ENCODE results near the gene HLA-DMB. TPM values are rescaled to one million over a fixed set of nuclear protein-coding genes. Genes with fewer than 3 reads are reported as not detected.
A peak's percentile ranks its signal among the peaks of the same experiment; 100 is the strongest.

HLA-DMB gene
- total and polyA plus RNA-seq, 2 donors (not counting 3 experiments of a cell fraction or from before 2014, with no cell fraction given) = 0.75 TPM; not detected in 1

- Histone ChIP-seq H3K4me1 (ENCODE audit: control insufficient read depth, extremely low read depth, insufficient read depth, low read length) (no peaks in the 10 kb centered on the region), H3K4me3 (replicated peaks in 1 of 3; ENCODE audit: insufficient read depth in 1 of 3, low read depth in 1 of 3, low read length in 3 of 3) (no peak overlapping the region), H3K36me3 (ENCODE audit: control insufficient read depth in 2 of 2, extremely low read depth in 1 of 2, insufficient read depth in 2 of 2, low read length in 2 of 2) (no peaks in the 10 kb centered on the region), H3K4me2 (ENCODE audit: insufficient read depth, low read length) (no peak overlapping the region), H3K27me3 (ENCODE audit: control insufficient read depth in 2 of 2, insufficient read depth in 2 of 2, low read length in 2 of 2) (peaks cover 44 to 75% of the 10 kb centered on the region in 2 experiments), H3K27ac (ENCODE audit: insufficient read depth, low read depth, low read length) (no peak overlapping the region), H3K9me1 (replicated peaks; ENCODE audit: control insufficient read depth, extremely low read depth, insufficient read depth, low read length) (no peaks in the 10 kb centered on the region), H3K9me3 (replicated peaks; ENCODE audit: control insufficient read depth, insufficient read depth, low read length) (no peaks in the 10 kb centered on the region), H3K79me2 (ENCODE audit: control insufficient read depth, insufficient read depth, low read length) (no peaks in the 10 kb centered on the region), H3K9ac (replicated peaks; ENCODE audit: extremely low read depth, insufficient read depth, low read length) (no peak overlapping the region), H2AFZ (ENCODE audit: low read depth, low read length) (no peak overlapping the region), H4K20me1 (replicated peaks; ENCODE audit: control insufficient read depth, extremely low read depth, insufficient read depth, low read length) (no peaks in the 10 kb centered on the region)
- peak; percentile 20 for TF ChIP-seq EZH2 (IDR thresholded peaks at IDR 0.05; ENCODE audit: borderline replicate concordance, low read depth, low read length, severe bottlenecking)
- TF ChIP-seq, protein P1, sequence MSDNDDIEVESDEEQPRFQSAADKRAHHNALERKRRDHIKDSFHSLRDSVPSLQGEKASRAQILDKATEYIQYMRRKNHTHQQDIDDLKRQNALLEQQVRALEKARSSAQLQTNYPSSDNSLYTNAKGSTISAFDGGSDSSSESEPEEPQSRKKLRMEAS (IDR thresholded peaks at IDR 0.05; ENCODE audit: insufficient read depth, insufficient read length) = no peak
- TF ChIP-seq GATA2 (IDR thresholded peaks at IDR 0.05; ENCODE audit: insufficient read depth, insufficient read length, low read depth, low read length) = no peak
- TF ChIP-seq POLR2A (IDR thresholded peaks at IDR 0.05; ENCODE audit: low read depth, low read length) = no peak
- FAIRE-seq (no peak), DNase-seq (ENCODE audit: low read depth, low spot score) (no peak)
- POLR2A ChIA-PET = interaction anchor here (0.5 to 3.6 kb wide), 2 partner anchors 36 to 43 kb away, joined by 3 to 30 read pairs; no protein-coding TSS in a partner anchor
- dilution Hi-C loops (cut with MboI; ENCODE audit: extremely low pct_ligation_motif_present, low sequenced_read_pairs) = no loop called here
- CTCF ChIA-PET = interaction anchor here (0.6 to 8.5 kb wide), 5 partner anchors 12 to 68 kb away, joined by 3 to 580 read pairs (median 59); partner anchors contain the start of gene HLA-DMA
- BruUV-seq (replicated peaks) = no TSS peak
- intact Hi-C loops (cut with micrococcal nuclease) = no loop called here
Observed at GRCh38 chr6:32935551-32936238, 5.1 kb downstream of the HLA-DMB start.

DNA sequence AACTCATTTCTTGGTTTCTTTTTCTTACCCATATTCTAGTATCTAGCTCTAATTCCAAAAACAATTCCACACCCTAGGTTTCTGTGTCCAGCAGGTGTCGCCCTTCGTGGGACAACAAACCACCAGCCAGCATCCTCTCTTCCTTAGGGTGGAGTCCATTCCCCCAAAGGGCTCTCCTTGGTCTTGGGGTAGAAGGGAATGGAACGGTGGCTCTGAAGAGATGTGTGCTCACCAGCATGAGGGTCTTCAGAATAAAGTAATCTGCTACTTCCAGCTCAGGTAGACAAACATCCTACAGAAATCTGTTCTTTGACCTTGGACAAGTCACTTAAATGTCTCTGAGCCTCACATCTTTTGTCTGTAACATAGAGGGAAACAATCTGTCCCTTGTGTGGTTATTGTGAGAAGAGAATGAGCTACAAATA lies 7.2 kb downstream of the HLA-DMB start:
- no peaks in the 10 kb centered on the region for H4K20me1 ChIP-seq (replicated peaks; ENCODE audit: control insufficient read depth, extremely low read depth, insufficient read depth, low read length)
- ChIA-PET POLR2A (interaction anchor here (0.6 to 3.6 kb wide), 3 partner anchors 20 to 51 kb away, joined by 4 to 30 read pairs (median 7); no protein-coding TSS in a partner anchor), CTCF (interaction anchor here (0.6 to 8.5 kb wide), 64 partner anchors 9 to 532 kb away, joined by 3 to 580 read pairs (median 5); partner anchors contain the start of genes BRD2, HLA-DMA, HLA-DOA and HLA-DPB1)
- no peak for TF ChIP-seq FOS (IDR thresholded peaks at IDR 0.05; ENCODE audit: borderline replicate concordance, insufficient read depth, low read length)
- TF ChIP-seq, protein P1 (IDR thresholded peaks at IDR 0.05; ENCODE audit: insufficient read depth, insufficient read length) = no peak
- TF ChIP-seq POLR2AphosphoS5 (IDR thresholded peaks at IDR 0.05; ENCODE audit: insufficient read depth, low read depth, low read length) = no peak
- no peak for TF ChIP-seq JUN (IDR thresholded peaks at IDR 0.05; ENCODE audit: borderline replicate concordance, insufficient read depth, insufficient read length, low read depth)
- TF ChIP-seq GATA2 (IDR thresholded peaks at IDR 0.05; ENCODE audit: insufficient read depth, insufficient read length, low read depth, low read length) = no peak
- TF ChIP-seq, protein P2, sequence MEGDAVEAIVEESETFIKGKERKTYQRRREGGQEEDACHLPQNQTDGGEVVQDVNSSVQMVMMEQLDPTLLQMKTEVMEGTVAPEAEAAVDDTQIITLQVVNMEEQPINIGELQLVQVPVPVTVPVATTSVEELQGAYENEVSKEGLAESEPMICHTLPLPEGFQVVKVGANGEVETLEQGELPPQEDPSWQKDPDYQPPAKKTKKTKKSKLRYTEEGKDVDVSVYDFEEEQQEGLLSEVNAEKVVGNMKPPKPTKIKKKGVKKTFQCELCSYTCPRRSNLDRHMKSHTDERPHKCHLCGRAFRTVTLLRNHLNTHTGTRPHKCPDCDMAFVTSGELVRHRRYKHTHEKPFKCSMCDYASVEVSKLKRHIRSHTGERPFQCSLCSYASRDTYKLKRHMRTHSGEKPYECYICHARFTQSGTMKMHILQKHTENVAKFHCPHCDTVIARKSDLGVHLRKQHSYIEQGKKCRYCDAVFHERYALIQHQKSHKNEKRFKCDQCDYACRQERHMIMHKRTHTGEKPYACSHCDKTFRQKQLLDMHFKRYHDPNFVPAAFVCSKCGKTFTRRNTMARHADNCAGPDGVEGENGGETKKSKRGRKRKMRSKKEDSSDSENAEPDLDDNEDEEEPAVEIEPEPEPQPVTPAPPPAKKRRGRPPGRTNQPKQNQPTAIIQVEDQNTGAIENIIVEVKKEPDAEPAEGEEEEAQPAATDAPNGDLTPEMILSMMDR (IDR thresholded peaks at IDR 0.05; ENCODE audit: extremely low read depth in 1 of 2, insufficient read depth in 1 of 2, low read depth in 1 of 2, low read length in 2 of 2) = peak; percentile 73
- FAIRE-seq (peak; percentile 84), DNase-seq (ENCODE audit: low read depth, low spot score) (peak; percentile 76)
- no peaks in the 10 kb centered on the region for H3K79me2 ChIP-seq (ENCODE audit: control insufficient read depth, insufficient read depth, low read length)
- intact Hi-C loops (cut with micrococcal nuclease) (loop anchor here (1.0 to 5.0 kb wide), 4 partner anchors 14 to 51 kb away; no protein-coding TSS in a partner anchor), dilution Hi-C loops (cut with MboI; ENCODE audit: extremely low pct_ligation_motif_present, low sequenced_read_pairs) (no loop called here)
- no peak overlapping the region for H3K9ac ChIP-seq (replicated peaks; ENCODE audit: extremely low read depth, insufficient read depth, low read length)
- no peak overlapping the region for H3K4me3 ChIP-seq (replicated peaks in 1 of 3; ENCODE audit: insufficient read depth in 1 of 3, low read depth in 1 of 3, low read length in 3 of 3)
- no peaks in the 10 kb centered on the region for H3K36me3 ChIP-seq (ENCODE audit: control insufficient read depth in 2 of 2, extremely low read depth in 1 of 2, insufficient read depth in 2 of 2, low read length in 2 of 2)
- no peak overlapping the region for H3K4me2 ChIP-seq (ENCODE audit: insufficient read depth, low read length)
- no peak overlapping the region for H3K27ac ChIP-seq (ENCODE audit: insufficient read depth, low read depth, low read length)
- H2AFZ ChIP-seq (ENCODE audit: low read depth, low read length) = no peak overlapping the region
- no peaks in the 10 kb centered on the region for H3K9me3 ChIP-seq (replicated peaks; ENCODE audit: control insufficient read depth, insufficient read depth, low read length)
- H3K4me1 ChIP-seq (ENCODE audit: control insufficient read depth, extremely low read depth, insufficient read depth, low read length) = no peaks in the 10 kb centered on the region
- peaks cover 41 to 73% of the 10 kb centered on the region in 2 experiments for H3K27me3 ChIP-seq (ENCODE audit: control insufficient read depth in 2 of 2, insufficient read depth in 2 of 2, low read length in 2 of 2)
- H3K9me1 ChIP-seq (replicated peaks; ENCODE audit: control insufficient read depth, extremely low read depth, insufficient read depth, low read length) = no peaks in the 10 kb centered on the region
- BruUV-seq (replicated peaks) = no TSS peak
